Left colon (tissue), 2 donors: ENCODE results near the gene BRMS1. TPM values are rescaled to one million over a fixed set of nuclear protein-coding genes. Genes with fewer than 3 reads are reported as not detected.
A peak's percentile ranks its signal among the peaks of the same experiment; 100 is the strongest.
"Not testable (repeated sequence)": the region's sequence is repeated elsewhere in the genome, so short reads cannot be mapped to it uniquely, and the experiment has no call there.

Experiments
- ATAC-seq: fragments of 200-7000 bp; cut with Tn5 transposase; one replicate; pipeline ENCODE4 v1.9.1; 2020; ENCODE audit warnings: mild to moderate bottlenecking, moderate library complexity
- DNase-seq, 2 donors: peaks; one replicate each; pipeline ENCODE4 v3.0.0-alpha.2; 2020
- intact Hi-C, 2 donors: fragments of 100-400 bp; cut with DNase I in 1 of 2; cut with micrococcal nuclease in 1 of 2; formaldehyde crosslinking; loops; one replicate each; pipeline versions ENCODE4 v1.11.2 to v1.14.0; 2022; cut with DNase I, micrococcal nuclease
- long read RNA-seq: library from polyadenylated mRNA; unstranded; transcript quantifications from one replicate; pipeline ENCODE4 v2.0.0, GENCODE V29; 2021
- total RNA-seq, 2 donors: library from RNA; stranded (reverse); fragmentation: NEBNext Ultra II Directional; extraction: Animal tissue kit (Norgen Biotek cat#: 25700); gene quantifications; one replicate each; pipeline ENCODE4 v1.2.1, GENCODE V29; 2021
- donor health status: DM: no; HTN: no; CAD: no.
- donor health status: DM: yes; HTN: yes; CAD: no.

The BRMS1 gene
- 10 to 100 TPM; 42.5 to 46.3 TPM for total RNA-seq
- long read RNA-seq, transcript BRMS1-201 (10 exons, 1,445 nt): major isoform, 74 of 91 reads
- long read RNA-seq, transcript BRMS1-202 (10 exons, 1,363 nt): minor isoform, 8 of 91 reads
- long read RNA-seq, partial matches to known transcripts: 5 of 91 reads
- long read RNA-seq, other reads (novel, unspliced or antisense): 3 of 91 reads

- peak; percentile 79 for ATAC-seq
- intact Hi-C loops: no loop called here
Observed at GRCh38 chr11:66344550-66345315, at the start of gene BRMS1. TSS of gene BRMS1 (minus strand) at chr11:66345104. CDS start at chr11:66342234, 2,870 bp downstream.

GRCh38 chr11:66393954-66394353, 49.0 kb upstream of the BRMS1 start:
- intact Hi-C loops: no loop called here
- DNase-seq (no peak), ATAC-seq (no peak)

More at GRCh38 chr11:66344550-66345315, at the start of gene BRMS1:
- DNase-seq: peak; percentile 99 to 100

- ATAC-seq (no peak), DNase-seq (no peak)
- intact Hi-C loops: no loop called here
Observed at GRCh38 chr11:66391322-66391721, 46.4 kb upstream of the BRMS1 start.

GRCh38 chr11:66388780-66389386, 44.0 kb upstream of the BRMS1 start:
- ATAC-seq (peak; percentile 86), DNase-seq (peak; percentile 70 to 84)
- intact Hi-C loops: no loop called here

GRCh38 chr11:66386171-66387069, 41.5 kb upstream of the BRMS1 start:
- intact Hi-C loops: no loop called here
- peak; percentile 75 to 93 for DNase-seq
- ATAC-seq: peak; percentile 74

- intact Hi-C loops, ATAC-seq, DNase-seq: not testable (repeated sequence)
Observed at GRCh38 chr11:66384316-66384715, 39.4 kb upstream of the BRMS1 start.

GRCh38 chr11:66380264-66380663, 35.4 kb upstream of the BRMS1 start:
- ATAC-seq, DNase-seq, intact Hi-C loops: not testable (repeated sequence)

GRCh38 chr11:66373690-66374287, 28.9 kb upstream of the BRMS1 start:
- DNase-seq, ATAC-seq, intact Hi-C loops: not testable (repeated sequence)

GRCh38 chr11:66373265-66373664, 28.4 kb upstream of the BRMS1 start:
- intact Hi-C loops: no loop called here
- no peak for ATAC-seq
- no peak for DNase-seq

- intact Hi-C loops: no loop called here
- peak; percentile 73 for ATAC-seq
- DNase-seq: peak; percentile 88
Observed at GRCh38 chr11:66371627-66372415, 26.9 kb upstream of the BRMS1 start, which contains the start of gene SLC29A2. TSS of gene SLC29A2 (minus strand) at chr11:66371760. CDS start at chr11:66371591, 169 bp downstream.

- no peak for DNase-seq
- ATAC-seq: no peak
- intact Hi-C loops: no loop called here
Observed at GRCh38 chr11:66369073-66369894, 24.4 kb upstream of the BRMS1 start.

GRCh38 chr11:66368484-66368883, 23.6 kb upstream of the BRMS1 start:
- ATAC-seq (no peak), DNase-seq (no peak)
- intact Hi-C loops: no loop called here

GRCh38 chr11:66367561-66368312, 22.8 kb upstream of the BRMS1 start:
- DNase-seq (no peak), ATAC-seq (no peak)
- intact Hi-C loops: no loop called here

- DNase-seq (no peak), ATAC-seq (no peak)
- intact Hi-C loops: no loop called here
Observed at GRCh38 chr11:66366844-66367477, 22.1 kb upstream of the BRMS1 start.

- intact Hi-C loops: no loop called here
- DNase-seq: no peak
- ATAC-seq: no peak
Observed at GRCh38 chr11:66365711-66366619, 21.1 kb upstream of the BRMS1 start.
